H9 (cell line): ENCODE results near the gene SEPTIN2. TPM values are rescaled to one million over a fixed set of nuclear protein-coding genes. Genes with fewer than 3 reads are reported as not detected.

Experiments
- DNase-seq: peaks from one replicate; pipeline ENCODE4 v3.0.0-alpha.2; 2017
- H2AFZ ChIP-seq: one replicate; pipeline ENCODE4 v1.6.1; 2013; ENCODE audit warnings: mild to moderate bottlenecking, low read length, control low read depth, moderate library complexity
- H2AK5ac ChIP-seq: 2 replicates; pipeline ENCODE4 v1.6.1; 2013; ENCODE audit warnings: low read length, control low read depth, mixed read lengths; ENCODE audit not compliant: insufficient read length
- H2BK120ac ChIP-seq: one replicate; pipeline ENCODE4 v1.6.1; 2013; ENCODE audit warnings: low read depth, mild to moderate bottlenecking, low read length, control low read depth, inconsistent platforms; ENCODE audit not compliant: poor library complexity, severe bottlenecking
- H2BK12ac ChIP-seq: 2 replicates; pipeline ENCODE4 v1.6.1; 2013; ENCODE audit warnings: low read length, control low read depth, mixed read lengths, low read depth; ENCODE audit not compliant: insufficient read length
- H2BK15ac ChIP-seq: 2 replicates; pipeline ENCODE4 v1.6.1; 2013; ENCODE audit warnings: low read depth, low read length, control low read depth
- H2BK20ac ChIP-seq: one replicate; pipeline ENCODE4 v1.6.1; 2013; ENCODE audit warnings: low read depth, mild to moderate bottlenecking, low read length, control low read depth, inconsistent platforms; ENCODE audit not compliant: poor library complexity, severe bottlenecking
- H2BK5ac ChIP-seq: 2 replicates; pipeline ENCODE4 v1.6.1; 2013; ENCODE audit warnings: low read length, control low read depth, mixed read lengths; ENCODE audit not compliant: insufficient read length
- H3K14ac ChIP-seq: 2 replicates; pipeline ENCODE4 v1.6.1; 2013; ENCODE audit warnings: low read length, control low read depth; ENCODE audit not compliant: insufficient read depth
- H3K18ac ChIP-seq: 2 replicates; pipeline ENCODE4 v1.6.1; 2013; ENCODE audit warnings: low read depth, mild to moderate bottlenecking, mixed read lengths, low read length, control low read depth; ENCODE audit not compliant: insufficient read length
- H3K23ac ChIP-seq: 2 replicates; pipeline ENCODE4 v1.6.1; 2013; ENCODE audit warnings: low read length, control low read depth, mixed read lengths, low read depth; ENCODE audit not compliant: insufficient read length
- H3K23me2 ChIP-seq: 2 replicates; pipeline ENCODE4 v1.6.1; 2013; ENCODE audit warnings: low read depth, mild to moderate bottlenecking, mixed read lengths, low read length, control low read depth; ENCODE audit not compliant: insufficient read length, poor library complexity, severe bottlenecking
- H3K27ac ChIP-seq: 2 replicates; pipeline ENCODE4 v1.5.1; 2013; ENCODE audit warnings: low read length, control low read depth, mixed read lengths, low read depth; ENCODE audit not compliant: insufficient read length
- H3K27me3 ChIP-seq: 2 replicates; pipeline ENCODE4 v1.6.1; 2013; ENCODE audit warnings: low read length, control low read depth, inconsistent platforms; ENCODE audit not compliant: insufficient read depth
- H3K4ac ChIP-seq: 2 replicates; pipeline ENCODE4 v1.6.1; 2013; ENCODE audit warnings: low read depth, mild to moderate bottlenecking, control low read depth, inconsistent platforms, low read length, moderate library complexity
- H3K4me1 ChIP-seq: 2 replicates; pipeline ENCODE4 v1.6.1; 2013; ENCODE audit warnings: low read length, control low read depth, inconsistent platforms; ENCODE audit not compliant: insufficient read depth
- H3K4me2 ChIP-seq: 2 replicates; pipeline ENCODE4 v1.6.1; 2013; ENCODE audit warnings: low read length, control low read depth, mixed read lengths; ENCODE audit not compliant: insufficient read length, insufficient read depth
- H3K56ac ChIP-seq: 2 replicates; pipeline ENCODE4 v1.6.1; 2013; ENCODE audit warnings: low read depth, mild to moderate bottlenecking, mixed read lengths, low read length, control low read depth; ENCODE audit not compliant: insufficient read length
- H3K79me1 ChIP-seq: 2 replicates; pipeline ENCODE4 v1.6.1; 2013; ENCODE audit warnings: low read depth, mild to moderate bottlenecking, moderate library complexity, low read length, control low read depth, inconsistent platforms; ENCODE audit not compliant: insufficient read depth, poor library complexity, severe bottlenecking
- H3K79me2 ChIP-seq: 2 replicates; pipeline ENCODE4 v1.6.1; 2013; ENCODE audit warnings: low read length, control low read depth, inconsistent platforms; ENCODE audit not compliant: insufficient read depth
- H3K9ac ChIP-seq: 2 replicates; pipeline ENCODE4 v1.6.1; 2013; ENCODE audit warnings: low read length, control low read depth, mixed read lengths; ENCODE audit not compliant: insufficient read length; ENCODE audit errors: extremely low read depth
- H3K9me3 ChIP-seq: one replicate; pipeline ENCODE4 v1.6.1; 2013; ENCODE audit warnings: low read depth, low read length, inconsistent platforms; ENCODE audit not compliant: control insufficient read depth
- H3T11ph ChIP-seq: one replicate; pipeline ENCODE4 v1.6.1; 2013; ENCODE audit warnings: mild to moderate bottlenecking, low read length, control low read depth, inconsistent platforms
- H4K20me1 ChIP-seq: one replicate; pipeline ENCODE4 v1.6.1; 2013; ENCODE audit not compliant: control insufficient read depth, insufficient read length, insufficient read depth
- H4K5ac ChIP-seq: 2 replicates; pipeline ENCODE4 v1.6.1; 2013; ENCODE audit warnings: low read depth, mild to moderate bottlenecking, mixed read lengths, low read length, control low read depth; ENCODE audit not compliant: insufficient read length
- H4K8ac ChIP-seq: replicated peaks from 2 replicates; pipeline ENCODE4 v1.6.1; 2013; ENCODE audit warnings: low read length, control low read depth, mixed read lengths, low read depth; ENCODE audit not compliant: insufficient read length
- H4K91ac ChIP-seq: 2 replicates; pipeline ENCODE4 v1.6.1; 2013; ENCODE audit warnings: low read depth, mild to moderate bottlenecking, moderate library complexity, mixed read lengths, low read length, control low read depth; ENCODE audit not compliant: insufficient read length
- H3K27ac Mint-ChIP-seq, 3 experiments: 2 replicates in 2 of 3; 3 replicates in 1 of 3; pipeline ENCODE4 v1.8.0; 2020 to 2021; ENCODE audit warnings: mixed read lengths in 3 of 3, mild to moderate bottlenecking in 1 of 3, moderate library complexity in 1 of 3
- H3K27me3 Mint-ChIP-seq: 2 replicates; pipeline ENCODE4 v1.8.0; 2021; ENCODE audit warnings: low read depth, mild to moderate bottlenecking, moderate library complexity, mixed read lengths
- H3K36me3 Mint-ChIP-seq, 3 experiments: 2 replicates in 2 of 3; 3 replicates in 1 of 3; pipeline ENCODE4 v1.8.0; 2020 to 2021; ENCODE audit warnings: low read depth in 3 of 3, mixed read lengths in 3 of 3; ENCODE audit not compliant: insufficient read depth in 1 of 3
- H3K4me1 Mint-ChIP-seq, 2 experiments: 2 replicates each; pipeline ENCODE4 v1.8.0; 2020; ENCODE audit warnings: mixed read lengths in 2 of 2
- H3K4me3 Mint-ChIP-seq, 2 experiments: 2 replicates in 1 of 2; 3 replicates in 1 of 2; pipeline ENCODE4 v1.8.0; 2020 to 2021; ENCODE audit warnings: mild to moderate bottlenecking in 2 of 2, mixed read lengths in 2 of 2, moderate library complexity in 1 of 2
- H3K9me3 Mint-ChIP-seq, 2 experiments: 2 replicates in 1 of 2; 3 replicates in 1 of 2; pipeline ENCODE4 v1.8.0; 2020; ENCODE audit warnings: mild to moderate bottlenecking in 2 of 2, mixed read lengths in 2 of 2, moderate library complexity in 1 of 2
- CTCF ChIP-seq: fragments of 200-600 bp; sonication (generic); conservative IDR thresholded peaks from 3 replicates; pipeline ENCODE4 v1.8.0; 2021; ENCODE audit warnings: antibody characterized with exemption, mild to moderate bottlenecking
- WGBS: extraction: QIAGEN DNeasy Blood & Tissue Kit; methylation state at CpG from one replicate; pipeline ENCODE4 v1.1.7; 2013; ENCODE audit warnings: missing lambda C conversion rate, low lambda C conversion rate, mixed read lengths; ENCODE audit not compliant: insufficient read length; ENCODE audit errors: extremely low coverage; 5-methylcytosine and 5-hydroxymethylcytosine counted together
- total RNA-seq: library from RNA; stranded (reverse); gene quantifications from 2 replicates; pipeline ENCODE4 v1.2.1, GENCODE V29; 2021

SEPTIN2 gene
- total RNA-seq, 1 experiment from 2014 or later = 385 TPM

- WGBS = no CpG with 5 or more reads among the region's 5 CpGs
- Histone ChIP-seq H3K4ac (no peak overlapping the region), H3K56ac (no peak overlapping the region), H3T11ph (no peak overlapping the region), H4K91ac (no peak overlapping the region), H2BK20ac (no peak overlapping the region), H4K5ac (no peak overlapping the region), H3K23ac (no peak overlapping the region), H4K20me1 (peaks cover 2% of the 10 kb centered on the region), H2BK12ac (no peak overlapping the region), H4K8ac (no peak overlapping the region), H3K9ac (no peak overlapping the region), H3K14ac (no peak overlapping the region), H3K27ac (no peak overlapping the region), H2AK5ac (no peak overlapping the region), H2BK15ac (no peak overlapping the region), H2BK5ac (no peak overlapping the region), H3K4me2 (no peak overlapping the region), H3K18ac (no peak overlapping the region), H2BK120ac (no peak overlapping the region), H3K4me1 (no peaks in the 10 kb centered on the region; the same call in 1 of the 2 replicates), H3K79me1 (peaks cover 15% of the 10 kb centered on the region), H3K9me3 (no peaks in the 10 kb centered on the region), H3K27me3 (no peaks in the 10 kb centered on the region), H2AFZ (no peak overlapping the region), H3K79me2 (peaks cover 15% of the 10 kb centered on the region; the same call in 1 of the 2 replicates), H3K23me2 (peaks cover 6% of the 10 kb centered on the region)
- peaks cover 0 to 1% (median 0%) of the 10 kb centered on the region in 3 experiments; a peak in 3 of 7 replicates for H3K36me3 Mint-ChIP-seq
- H3K4me1 Mint-ChIP-seq = peaks cover 23 to 32% of the 10 kb centered on the region in 2 experiments
- DNase-seq = peak; percentile 40
- no peak overlapping the region for H3K27ac Mint-ChIP-seq
- peak overlapping the region; percentile 1 to 82; a peak in 3 of 5 replicates for H3K4me3 Mint-ChIP-seq
- H3K9me3 Mint-ChIP-seq = no peaks in the 10 kb centered on the region; a peak in 1 of 5 replicates
- no peaks in the 10 kb centered on the region for H3K27me3 Mint-ChIP-seq
- TF ChIP-seq CTCF = no peak
Observed at GRCh38 chr2:241274127-241274526, 41.6 kb upstream of the SEPTIN2 start.
